ENCODE results near the gene POTEE.
"Not testable (repeated sequence)": the region's sequence is repeated elsewhere in the genome, so short reads cannot be mapped to it uniquely, and the experiment has no call there.

The POTEE gene

GRCh38 chr2:131209030-131209772 lies at the start of gene POTEE:
Gene POTEE, plus strand, starts transcription at chr2:131209536. Its CDS starts 8,867 bp downstream, at chr2:131218403.
- not testable (repeated sequence) for DNase-seq

GRCh38 chr2:131165562-131165961 lies 43.8 kb upstream of the POTEE start:
- DNase-seq, result not testable (repeated sequence)

DNA sequence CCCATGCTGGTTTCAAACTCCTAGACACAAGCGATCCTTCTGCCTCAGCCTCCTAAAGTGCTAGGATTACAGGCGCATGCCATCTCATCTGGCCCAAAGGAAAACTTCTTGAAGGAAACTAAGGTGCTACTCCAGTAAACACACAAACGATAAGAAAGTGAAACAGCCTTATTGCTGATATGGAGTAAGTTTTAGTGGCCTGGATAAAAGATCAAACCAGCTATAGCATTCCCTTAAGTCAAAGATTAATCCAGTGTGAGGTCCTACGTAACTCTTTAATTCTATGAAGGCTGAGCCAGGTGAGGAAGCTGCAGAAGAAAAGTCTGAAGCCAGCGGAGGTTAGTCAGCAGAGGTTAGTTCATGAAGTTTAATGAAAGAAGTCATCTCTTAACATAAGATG lies 40.8 kb upstream of the POTEE start:
- no peak for DNase-seq

DNA sequence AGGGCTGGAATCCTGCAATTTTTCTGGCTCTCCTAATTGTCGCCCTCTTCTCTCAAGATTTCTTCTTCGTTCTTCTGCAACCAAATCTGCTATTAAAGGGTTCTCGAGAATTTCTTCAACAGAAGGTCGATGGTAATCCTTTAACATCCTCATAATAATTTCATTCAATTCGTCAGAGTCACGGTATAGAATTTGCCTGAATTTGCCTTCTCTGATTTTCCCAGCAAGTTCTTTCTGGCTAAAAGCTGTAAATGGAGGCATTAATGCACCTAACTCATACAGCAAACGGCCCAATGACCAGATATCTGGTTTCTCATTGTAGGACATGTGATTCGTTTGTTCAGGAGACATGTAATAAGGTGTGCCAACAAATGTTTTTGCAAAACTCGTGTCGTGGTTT lies 31.3 kb upstream of the POTEE start:
- DNase-seq, result not testable (repeated sequence)

DNA sequence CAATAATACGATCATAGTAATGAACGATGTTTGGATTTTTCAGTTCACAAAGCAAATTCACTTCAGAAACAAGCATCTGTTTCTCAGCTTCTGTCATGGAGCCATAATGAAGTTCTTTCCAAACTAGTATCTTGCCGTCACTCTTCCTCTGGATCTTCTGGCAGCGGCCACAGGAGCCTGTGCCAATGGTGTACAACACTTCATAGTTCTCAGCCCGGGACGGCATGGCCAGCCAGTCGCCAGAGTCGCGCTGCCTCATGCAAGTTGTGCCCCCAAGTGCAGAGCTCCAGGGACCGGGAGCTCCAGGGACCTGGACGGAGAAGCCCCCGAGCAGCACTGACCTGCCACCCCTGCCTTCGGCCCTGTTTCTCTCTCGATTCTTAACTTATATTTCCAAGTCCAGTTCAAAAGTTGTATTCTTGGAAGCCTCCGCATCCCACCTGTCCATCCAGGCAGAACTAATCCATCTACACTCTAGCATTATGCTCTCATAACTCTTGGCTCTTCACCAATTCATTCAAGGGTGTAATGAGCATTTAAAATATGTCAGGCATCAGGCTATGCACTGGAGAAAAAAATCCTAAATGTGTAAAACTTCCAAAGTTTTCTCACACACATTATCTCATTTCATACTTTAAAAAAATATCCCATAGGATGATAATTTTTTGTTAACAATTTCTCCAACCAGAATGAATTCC lies 30.5 kb upstream of the POTEE start:
- not testable (repeated sequence) for DNase-seq

GRCh38 chr2:131181451-131181850 lies 27.9 kb upstream of the POTEE start:
- DNase-seq, result not testable (repeated sequence)

GRCh38 chr2:131193421-131193820 lies 15.9 kb upstream of the POTEE start:
- not testable (repeated sequence) for DNase-seq

DNA sequence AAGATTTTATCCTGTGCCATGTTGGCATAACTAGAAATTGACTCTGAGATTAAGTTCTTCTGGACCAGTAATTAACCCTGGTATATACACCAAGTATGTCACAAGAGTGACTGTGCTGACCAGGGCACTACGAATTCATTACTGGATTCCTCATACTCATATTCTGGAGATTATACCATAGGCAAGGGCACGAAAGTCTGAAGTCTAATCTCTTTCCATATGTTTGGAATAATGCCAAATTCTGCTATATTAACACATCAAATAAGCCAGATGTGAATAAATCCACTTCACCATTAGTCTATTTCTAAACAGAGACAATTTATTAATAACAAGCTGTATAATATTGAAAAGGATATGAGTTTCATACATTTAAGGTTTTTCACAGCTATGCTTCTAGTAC lies 13.2 kb upstream of the POTEE start:
- not testable (repeated sequence) for DNase-seq

DNA sequence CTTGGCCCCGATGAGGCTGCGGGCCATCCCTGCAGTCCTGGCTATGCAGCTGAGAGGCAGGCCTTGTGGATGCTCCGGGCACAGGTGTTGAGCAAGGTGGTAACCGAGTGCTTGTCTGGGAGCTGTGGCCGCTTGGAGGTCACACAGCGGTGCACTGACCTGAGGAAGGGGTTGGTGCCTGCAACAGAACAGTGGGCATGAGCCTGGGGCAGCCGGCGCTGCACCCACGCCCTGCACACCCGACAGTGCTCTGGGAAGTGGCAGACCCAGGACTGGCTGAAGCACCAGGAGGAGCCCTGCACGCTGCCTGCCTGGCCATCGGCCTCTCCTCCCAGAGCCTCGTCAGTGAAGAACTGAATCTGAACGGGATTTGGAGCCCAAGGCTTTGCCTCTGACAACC lies 8.2 kb upstream of the POTEE start:
- no peak for DNase-seq

GRCh38 chr2:131207839-131208238 lies 1.5 kb upstream of the POTEE start:
- DNase-seq, result not testable (repeated sequence)

- not testable (repeated sequence) for DNase-seq
Observed at GRCh38 chr2:131209773-131210104, 403 bp downstream of the POTEE start.

DNA sequence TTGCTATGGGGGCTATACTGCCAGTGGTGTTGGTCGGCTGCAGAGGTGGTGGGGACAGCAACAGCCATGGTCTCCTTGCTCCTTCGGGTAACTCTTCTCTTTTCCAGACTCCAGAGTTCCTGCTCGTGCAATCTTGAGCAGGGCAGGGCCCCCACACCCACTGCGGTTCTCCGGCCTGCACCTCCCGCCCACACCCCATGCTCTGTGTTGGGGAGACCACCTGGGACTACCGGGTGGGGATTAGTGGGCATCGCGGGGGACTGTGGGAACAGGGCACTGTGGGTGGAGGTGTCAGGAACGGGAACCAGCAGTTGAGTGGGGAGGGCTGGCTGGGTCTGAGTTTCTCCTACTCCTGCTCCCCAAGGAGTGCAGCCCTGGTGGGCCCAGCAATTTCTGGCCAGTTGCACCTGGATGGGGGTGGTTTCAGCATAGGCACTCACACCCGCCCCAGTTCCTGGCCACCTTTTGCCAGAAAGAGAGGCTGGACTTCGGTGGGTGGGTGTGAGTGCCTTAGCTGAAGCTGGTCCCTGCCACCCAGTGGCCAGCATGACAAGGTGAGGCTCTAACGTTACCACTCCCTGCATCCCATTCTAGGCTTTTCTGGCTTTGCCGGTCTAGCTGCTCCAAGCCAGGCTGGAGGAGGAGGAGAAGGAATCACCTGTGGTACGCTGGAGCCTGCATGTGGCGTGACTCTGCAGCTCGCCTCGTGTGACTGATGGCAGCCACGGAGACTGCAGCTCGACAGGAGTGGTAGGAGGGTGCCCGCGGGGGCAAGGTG lies 1.3 kb downstream of the POTEE start:
- DNase-seq, result not testable (repeated sequence)

GRCh38 chr2:131217238-131217986 lies 8.1 kb downstream of the POTEE start:
- not testable (repeated sequence) for DNase-seq

- not testable (repeated sequence) for DNase-seq
Observed at GRCh38 chr2:131235543-131236449, 26.5 kb downstream of the POTEE start.
